H9 (cell line): ENCODE measurements around the gene RHOB. TPM values are rescaled to one million over a fixed set of nuclear protein-coding genes. Genes with fewer than 3 reads are reported as not detected.

Experiments used
- DNase-seq: peaks from one replicate; pipeline ENCODE4 v3.0.0-alpha.2; 2017
- H2AFZ ChIP-seq: one replicate; pipeline ENCODE4 v1.6.1; 2013; ENCODE audit warnings: mild to moderate bottlenecking, low read length, control low read depth, moderate library complexity
- H2AK5ac ChIP-seq: 2 replicates; pipeline ENCODE4 v1.6.1; 2013; ENCODE audit warnings: low read length, control low read depth, mixed read lengths; ENCODE audit not compliant: insufficient read length
- H2BK120ac ChIP-seq: one replicate; pipeline ENCODE4 v1.6.1; 2013; ENCODE audit warnings: low read depth, mild to moderate bottlenecking, low read length, control low read depth, inconsistent platforms; ENCODE audit not compliant: poor library complexity, severe bottlenecking
- H2BK12ac ChIP-seq: 2 replicates; pipeline ENCODE4 v1.6.1; 2013; ENCODE audit warnings: low read length, control low read depth, mixed read lengths, low read depth; ENCODE audit not compliant: insufficient read length
- H2BK15ac ChIP-seq: 2 replicates; pipeline ENCODE4 v1.6.1; 2013; ENCODE audit warnings: low read depth, low read length, control low read depth
- H2BK20ac ChIP-seq: one replicate; pipeline ENCODE4 v1.6.1; 2013; ENCODE audit warnings: low read depth, mild to moderate bottlenecking, low read length, control low read depth, inconsistent platforms; ENCODE audit not compliant: poor library complexity, severe bottlenecking
- H2BK5ac ChIP-seq: 2 replicates; pipeline ENCODE4 v1.6.1; 2013; ENCODE audit warnings: low read length, control low read depth, mixed read lengths; ENCODE audit not compliant: insufficient read length
- H3K14ac ChIP-seq: 2 replicates; pipeline ENCODE4 v1.6.1; 2013; ENCODE audit warnings: low read length, control low read depth; ENCODE audit not compliant: insufficient read depth
- H3K18ac ChIP-seq: 2 replicates; pipeline ENCODE4 v1.6.1; 2013; ENCODE audit warnings: low read depth, mild to moderate bottlenecking, mixed read lengths, low read length, control low read depth; ENCODE audit not compliant: insufficient read length
- H3K23ac ChIP-seq: 2 replicates; pipeline ENCODE4 v1.6.1; 2013; ENCODE audit warnings: low read length, control low read depth, mixed read lengths, low read depth; ENCODE audit not compliant: insufficient read length
- H3K23me2 ChIP-seq: 2 replicates; pipeline ENCODE4 v1.6.1; 2013; ENCODE audit warnings: low read depth, mild to moderate bottlenecking, mixed read lengths, low read length, control low read depth; ENCODE audit not compliant: insufficient read length, poor library complexity, severe bottlenecking
- H3K27ac ChIP-seq: 2 replicates; pipeline ENCODE4 v1.5.1; 2013; ENCODE audit warnings: low read length, control low read depth, mixed read lengths, low read depth; ENCODE audit not compliant: insufficient read length
- H3K27me3 ChIP-seq: 2 replicates; pipeline ENCODE4 v1.6.1; 2013; ENCODE audit warnings: low read length, control low read depth, inconsistent platforms; ENCODE audit not compliant: insufficient read depth
- H3K4ac ChIP-seq: 2 replicates; pipeline ENCODE4 v1.6.1; 2013; ENCODE audit warnings: low read depth, mild to moderate bottlenecking, control low read depth, inconsistent platforms, low read length, moderate library complexity
- H3K4me1 ChIP-seq: 2 replicates; pipeline ENCODE4 v1.6.1; 2013; ENCODE audit warnings: low read length, control low read depth, inconsistent platforms; ENCODE audit not compliant: insufficient read depth
- H3K4me2 ChIP-seq: 2 replicates; pipeline ENCODE4 v1.6.1; 2013; ENCODE audit warnings: low read length, control low read depth, mixed read lengths; ENCODE audit not compliant: insufficient read length, insufficient read depth
- H3K56ac ChIP-seq: 2 replicates; pipeline ENCODE4 v1.6.1; 2013; ENCODE audit warnings: low read depth, mild to moderate bottlenecking, mixed read lengths, low read length, control low read depth; ENCODE audit not compliant: insufficient read length
- H3K79me1 ChIP-seq: 2 replicates; pipeline ENCODE4 v1.6.1; 2013; ENCODE audit warnings: low read depth, mild to moderate bottlenecking, moderate library complexity, low read length, control low read depth, inconsistent platforms; ENCODE audit not compliant: insufficient read depth, poor library complexity, severe bottlenecking
- H3K79me2 ChIP-seq: 2 replicates; pipeline ENCODE4 v1.6.1; 2013; ENCODE audit warnings: low read length, control low read depth, inconsistent platforms; ENCODE audit not compliant: insufficient read depth
- H3K9ac ChIP-seq: 2 replicates; pipeline ENCODE4 v1.6.1; 2013; ENCODE audit warnings: low read length, control low read depth, mixed read lengths; ENCODE audit not compliant: insufficient read length; ENCODE audit errors: extremely low read depth
- H3K9me3 ChIP-seq: one replicate; pipeline ENCODE4 v1.6.1; 2013; ENCODE audit warnings: low read depth, low read length, inconsistent platforms; ENCODE audit not compliant: control insufficient read depth
- H3T11ph ChIP-seq: one replicate; pipeline ENCODE4 v1.6.1; 2013; ENCODE audit warnings: mild to moderate bottlenecking, low read length, control low read depth, inconsistent platforms
- H4K20me1 ChIP-seq: one replicate; pipeline ENCODE4 v1.6.1; 2013; ENCODE audit not compliant: control insufficient read depth, insufficient read length, insufficient read depth
- H4K5ac ChIP-seq: 2 replicates; pipeline ENCODE4 v1.6.1; 2013; ENCODE audit warnings: low read depth, mild to moderate bottlenecking, mixed read lengths, low read length, control low read depth; ENCODE audit not compliant: insufficient read length
- H4K8ac ChIP-seq: replicated peaks from 2 replicates; pipeline ENCODE4 v1.6.1; 2013; ENCODE audit warnings: low read length, control low read depth, mixed read lengths, low read depth; ENCODE audit not compliant: insufficient read length
- H4K91ac ChIP-seq: 2 replicates; pipeline ENCODE4 v1.6.1; 2013; ENCODE audit warnings: low read depth, mild to moderate bottlenecking, moderate library complexity, mixed read lengths, low read length, control low read depth; ENCODE audit not compliant: insufficient read length
- H3K27ac Mint-ChIP-seq, 3 experiments: 2 replicates in 2 of 3; 3 replicates in 1 of 3; pipeline ENCODE4 v1.8.0; 2020 to 2021; ENCODE audit warnings: mixed read lengths in 3 of 3, mild to moderate bottlenecking in 1 of 3, moderate library complexity in 1 of 3
- H3K27me3 Mint-ChIP-seq: 2 replicates; pipeline ENCODE4 v1.8.0; 2021; ENCODE audit warnings: low read depth, mild to moderate bottlenecking, moderate library complexity, mixed read lengths
- H3K36me3 Mint-ChIP-seq, 3 experiments: 2 replicates in 2 of 3; 3 replicates in 1 of 3; pipeline ENCODE4 v1.8.0; 2020 to 2021; ENCODE audit warnings: low read depth in 3 of 3, mixed read lengths in 3 of 3; ENCODE audit not compliant: insufficient read depth in 1 of 3
- H3K4me1 Mint-ChIP-seq, 2 experiments: 2 replicates each; pipeline ENCODE4 v1.8.0; 2020; ENCODE audit warnings: mixed read lengths in 2 of 2
- H3K4me3 Mint-ChIP-seq, 2 experiments: 2 replicates in 1 of 2; 3 replicates in 1 of 2; pipeline ENCODE4 v1.8.0; 2020 to 2021; ENCODE audit warnings: mild to moderate bottlenecking in 2 of 2, mixed read lengths in 2 of 2, moderate library complexity in 1 of 2
- H3K9me3 Mint-ChIP-seq, 2 experiments: 2 replicates in 1 of 2; 3 replicates in 1 of 2; pipeline ENCODE4 v1.8.0; 2020; ENCODE audit warnings: mild to moderate bottlenecking in 2 of 2, mixed read lengths in 2 of 2, moderate library complexity in 1 of 2
- WGBS: extraction: QIAGEN DNeasy Blood & Tissue Kit; methylation state at CpG from one replicate; pipeline ENCODE4 v1.1.7; 2013; ENCODE audit warnings: missing lambda C conversion rate, low lambda C conversion rate, mixed read lengths; ENCODE audit not compliant: insufficient read length; ENCODE audit errors: extremely low coverage; 5-methylcytosine and 5-hydroxymethylcytosine counted together
- total RNA-seq: library from RNA; stranded (reverse); gene quantifications from 2 replicates; pipeline ENCODE4 v1.2.1, GENCODE V29; 2021
- TF ChIP-seq, protein P1 (sequence below): fragments of 200-600 bp; sonication (generic); conservative IDR thresholded peaks from 3 replicates; pipeline ENCODE4 v1.8.0; 2021; ENCODE audit warnings: antibody characterized with exemption, mild to moderate bottlenecking

Gene RHOB
- total RNA-seq, 1 experiment from 2014 or later: 10.3 TPM

DNA sequence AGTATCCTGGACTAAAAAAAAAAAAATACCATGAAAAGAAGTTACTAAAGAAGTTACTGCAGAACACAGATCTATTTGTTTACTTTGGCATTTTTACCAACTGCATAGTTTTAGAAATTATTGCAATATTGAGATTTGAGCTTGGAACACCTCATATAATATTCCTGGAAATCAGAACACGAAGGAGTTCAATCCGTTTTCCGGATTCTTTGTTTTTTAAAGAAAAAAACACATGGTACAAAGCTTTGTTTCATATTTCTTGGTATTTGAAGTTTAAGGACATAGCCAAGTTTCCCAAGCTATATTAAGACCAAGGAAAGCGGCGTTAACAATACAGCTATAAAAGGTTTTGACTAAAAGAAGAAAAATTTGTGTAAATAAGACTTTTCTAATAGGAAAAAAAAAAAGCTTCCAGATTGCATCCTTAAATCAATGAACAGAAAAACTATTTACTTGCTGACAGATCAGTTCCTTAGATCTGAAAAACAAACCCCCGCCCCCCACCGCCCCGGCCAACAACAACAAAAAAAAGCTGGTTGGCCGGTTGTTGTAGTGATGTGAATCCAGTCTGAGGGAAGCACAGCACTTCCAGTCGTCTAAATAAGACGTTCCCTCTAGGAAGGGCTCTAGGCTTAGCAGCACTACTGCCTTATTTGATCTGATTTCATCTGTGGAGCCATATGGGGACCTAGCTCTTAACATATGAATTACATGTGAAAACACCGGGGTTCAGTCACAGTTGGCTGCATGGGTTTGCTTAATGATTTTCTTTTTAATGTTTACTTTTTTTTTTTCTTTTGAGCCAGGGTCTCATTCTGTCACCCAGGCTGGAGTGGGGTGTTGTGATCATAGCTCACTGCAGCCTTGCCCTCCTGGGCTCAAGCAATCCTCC, 2.5 kb upstream of the RHOB start:
- H3K4me1 ChIP-seq: peaks cover 3% of the 10 kb centered on the region; the same call in 1 of the 2 replicates
- no peak overlapping the region for H2BK12ac ChIP-seq
- no peak overlapping the region for H3K27ac Mint-ChIP-seq
- no peaks in the 10 kb centered on the region for H3K79me2 ChIP-seq
- no peak overlapping the region for H2BK5ac ChIP-seq
- peaks cover 37% of the 10 kb centered on the region for H3K27me3 Mint-ChIP-seq
- no peaks in the 10 kb centered on the region for H3K9me3 ChIP-seq
- no peak overlapping the region for H3K56ac ChIP-seq
- TF ChIP-seq, protein P1, sequence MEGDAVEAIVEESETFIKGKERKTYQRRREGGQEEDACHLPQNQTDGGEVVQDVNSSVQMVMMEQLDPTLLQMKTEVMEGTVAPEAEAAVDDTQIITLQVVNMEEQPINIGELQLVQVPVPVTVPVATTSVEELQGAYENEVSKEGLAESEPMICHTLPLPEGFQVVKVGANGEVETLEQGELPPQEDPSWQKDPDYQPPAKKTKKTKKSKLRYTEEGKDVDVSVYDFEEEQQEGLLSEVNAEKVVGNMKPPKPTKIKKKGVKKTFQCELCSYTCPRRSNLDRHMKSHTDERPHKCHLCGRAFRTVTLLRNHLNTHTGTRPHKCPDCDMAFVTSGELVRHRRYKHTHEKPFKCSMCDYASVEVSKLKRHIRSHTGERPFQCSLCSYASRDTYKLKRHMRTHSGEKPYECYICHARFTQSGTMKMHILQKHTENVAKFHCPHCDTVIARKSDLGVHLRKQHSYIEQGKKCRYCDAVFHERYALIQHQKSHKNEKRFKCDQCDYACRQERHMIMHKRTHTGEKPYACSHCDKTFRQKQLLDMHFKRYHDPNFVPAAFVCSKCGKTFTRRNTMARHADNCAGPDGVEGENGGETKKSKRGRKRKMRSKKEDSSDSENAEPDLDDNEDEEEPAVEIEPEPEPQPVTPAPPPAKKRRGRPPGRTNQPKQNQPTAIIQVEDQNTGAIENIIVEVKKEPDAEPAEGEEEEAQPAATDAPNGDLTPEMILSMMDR: no peak
- no CpG with 5 or more reads among the region's 12 CpGs for WGBS
- no peaks in the 10 kb centered on the region for H3K79me1 ChIP-seq
- no peak overlapping the region for H3K14ac ChIP-seq
- no peak overlapping the region for H3K4me3 Mint-ChIP-seq
- H2BK15ac ChIP-seq: no peak overlapping the region
- no peak overlapping the region for H2AK5ac ChIP-seq
- DNase-seq: no peak
- H3K4me2 ChIP-seq: no peak overlapping the region
- H3K36me3 Mint-ChIP-seq: no peaks in the 10 kb centered on the region
- H4K5ac ChIP-seq: no peak overlapping the region
- no peak overlapping the region for H2BK120ac ChIP-seq
- no peak overlapping the region for H3K18ac ChIP-seq
- no peak overlapping the region for H4K8ac ChIP-seq
- H3K27ac ChIP-seq: no peak overlapping the region
- no peak overlapping the region for H3K9ac ChIP-seq
- peaks cover 20 to 38% of the 10 kb centered on the region in 2 experiments for H3K4me1 Mint-ChIP-seq
- no peak overlapping the region for H3K4ac ChIP-seq
- H2BK20ac ChIP-seq: no peak overlapping the region
- no peaks in the 10 kb centered on the region; a peak in 1 of 5 replicates for H3K9me3 Mint-ChIP-seq
- H4K20me1 ChIP-seq: no peaks in the 10 kb centered on the region
- peaks cover 13% of the 10 kb centered on the region; the same call in 1 of the 2 replicates for H3K27me3 ChIP-seq
- H3T11ph ChIP-seq: no peak overlapping the region
- H2AFZ ChIP-seq: no peak overlapping the region
- no peak overlapping the region for H3K23ac ChIP-seq
- H3K23me2 ChIP-seq: peaks cover 9% of the 10 kb centered on the region
- H4K91ac ChIP-seq: no peak overlapping the region
